GM19023 (cell line): Measurements from ENCODE around the gene SMARCA2.

Experiments used
- ATAC-seq: cut with Tn5 transposase; IDR thresholded peaks from one replicate; pipeline ENCODE4 v1.9.1; 2021; ENCODE audit warnings: mild to moderate bottlenecking, moderate library complexity; ENCODE audit not compliant: unreplicated experiment

SMARCA2 gene

GRCh38 chr9:2199999-2200796, 185.1 kb downstream of the SMARCA2 start:
- ATAC-seq: no peak

GRCh38 chr9:2208465-2208864, 193.3 kb downstream of the SMARCA2 start:
- no peak for ATAC-seq

- ATAC-seq: no peak
Measured at GRCh38 chr9:2208991-2209390, 193.8 kb downstream of the SMARCA2 start.

- no peak for ATAC-seq
Measured at GRCh38 chr9:2209400-2209799, 194.3 kb downstream of the SMARCA2 start.

- no peak for ATAC-seq
Measured at GRCh38 chr9:2210201-2210600, 195.1 kb downstream of the SMARCA2 start.

- ATAC-seq: no peak
Measured at GRCh38 chr9:2213830-2214468, 198.8 kb downstream of the SMARCA2 start.

GRCh38 chr9:2214707-2215106, 199.6 kb downstream of the SMARCA2 start:
- no peak for ATAC-seq

- ATAC-seq: no peak
Measured at GRCh38 chr9:2215921-2216441, 200.8 kb downstream of the SMARCA2 start.

- no peak for ATAC-seq
Measured at GRCh38 chr9:2216591-2216990, 201.4 kb downstream of the SMARCA2 start.

- ATAC-seq: no peak
Measured at GRCh38 chr9:2217540-2217939, 202.4 kb downstream of the SMARCA2 start.

GRCh38 chr9:2220036-2220435, 204.9 kb downstream of the SMARCA2 start:
- no peak for ATAC-seq

GRCh38 chr9:2227144-2227867, 212.2 kb downstream of the SMARCA2 start:
- ATAC-seq: no peak

- ATAC-seq: no peak
Measured at GRCh38 chr9:2228132-2228531, 213.0 kb downstream of the SMARCA2 start.

GRCh38 chr9:2228641-2229040, 213.5 kb downstream of the SMARCA2 start:
- ATAC-seq: no peak

GRCh38 chr9:2229109-2229721, 214.1 kb downstream of the SMARCA2 start:
- ATAC-seq: no peak

GRCh38 chr9:2230362-2230761, 215.2 kb downstream of the SMARCA2 start:
- no peak for ATAC-seq

- no peak for ATAC-seq
Measured at GRCh38 chr9:2231101-2231500, 216.0 kb downstream of the SMARCA2 start.

GRCh38 chr9:2231829-2232228, 216.7 kb downstream of the SMARCA2 start:
- ATAC-seq: no peak

- no peak for ATAC-seq
Measured at GRCh38 chr9:2233274-2233673, 218.1 kb downstream of the SMARCA2 start.

GRCh38 chr9:2234371-2234893, 219.3 kb downstream of the SMARCA2 start:
- no peak for ATAC-seq

GRCh38 chr9:2235623-2236022, 220.5 kb downstream of the SMARCA2 start:
- ATAC-seq: no peak
